Caco-2 (cell line): ENCODE data around the gene SEC16B. TPM values are rescaled to one million over a fixed set of nuclear protein-coding genes. Genes with fewer than 3 reads are reported as not detected.

Experiments used
- BruUV-seq: library from RNA; stranded (reverse); fragments of 400-500 nt; replicated peaks from 2 replicates; lab custom pipeline; 2021; lab: Mats Ljungman, UMichigan
- CTCF ChIA-PET: fragments of 300-600 bp; sonication (Branson Sonifier 250); formaldehyde crosslinking; loops from one replicate; lab custom pipeline; 2022; ENCODE audit warnings: antibody characterized with exemption; lab: Charles Lee
- POLR2A ChIA-PET: fragments of 300-600 bp; sonication (Branson Sonifier 250); formaldehyde crosslinking; loops from one replicate; lab custom pipeline; 2022; ENCODE audit warnings: antibody characterized with exemption; lab: Charles Lee
- DNase-seq, 2 experiments: peaks; one replicate each; pipeline versions ENCODE4 v3.0.0 to v3.0.0-alpha.2; 2020 to 2022
- H3K27me3 ChIP-seq: replicated peaks from 2 replicates; pipeline ENCODE4 v1.6.0; 2011; ENCODE audit warnings: low read length; ENCODE audit not compliant: control insufficient read depth, insufficient read depth
- H3K36me3 ChIP-seq: 2 replicates; pipeline ENCODE4 v1.5.1; 2011; ENCODE audit warnings: low read length; ENCODE audit not compliant: control insufficient read depth, insufficient read depth
- H3K4me1 ChIP-seq: fragments of 250-450 bp; sonication (Bioruptor Pico); 2 replicates; pipeline ENCODE4 v1.5.1; 2020; ENCODE audit warnings: mild to moderate bottlenecking
- H3K4me3 ChIP-seq: 2 replicates; pipeline ENCODE4 v1.5.1; 2011; ENCODE audit warnings: low read depth, mild to moderate bottlenecking, control low read depth, low read length
- H3K9me3 ChIP-seq: fragments of 250-450 bp; sonication (Bioruptor Pico); 2 replicates; pipeline ENCODE4 v1.5.1; 2020; ENCODE audit warnings: mild to moderate bottlenecking, moderate library complexity
- H3K27ac Mint-ChIP-seq: one replicate; pipeline ENCODE4 v1.8.0; 2022; ENCODE audit warnings: mixed read lengths; ENCODE audit not compliant: unreplicated experiment
- H3K27me3 Mint-ChIP-seq: one replicate; pipeline ENCODE4 v1.8.0; 2022; ENCODE audit warnings: mixed read lengths; ENCODE audit not compliant: insufficient read depth, unreplicated experiment
- H3K36me3 Mint-ChIP-seq: one replicate; pipeline ENCODE4 v1.8.0; 2022; ENCODE audit warnings: mild to moderate bottlenecking, mixed read lengths; ENCODE audit not compliant: insufficient read depth, unreplicated experiment
- H3K4me1 Mint-ChIP-seq: one replicate; pipeline ENCODE4 v1.8.0; 2022; ENCODE audit warnings: low read depth, mixed read lengths; ENCODE audit not compliant: unreplicated experiment
- H3K4me3 Mint-ChIP-seq: one replicate; pipeline ENCODE4 v1.8.0; 2022; ENCODE audit warnings: mild to moderate bottlenecking, moderate library complexity, mixed read lengths; ENCODE audit not compliant: unreplicated experiment
- H3K9me3 Mint-ChIP-seq: one replicate; pipeline ENCODE4 v1.8.0; 2022; ENCODE audit warnings: mixed read lengths; ENCODE audit not compliant: unreplicated experiment
- intact Hi-C: fragments of 100-400 bp; cut with micrococcal nuclease; formaldehyde crosslinking; loops from one replicate; pipeline ENCODE4 v1.10.0; 2022; ENCODE audit not compliant: unreplicated experiment
- total RNA-seq: library from RNA; stranded (reverse); gene quantifications from 2 replicates; pipeline ENCODE4 v1.2.3, GENCODE V29; 2022
- TF ChIP-seq, protein P1 (sequence below), 2 experiments: fragments of 200-600 bp in 1 of 2; IDR thresholded peaks; 1 replicate in 1 of 2; 2 replicates in 1 of 2; pipeline versions ENCODE4 v1.5.1 to v1.8.0; 2011 to 2022; ENCODE audit warnings: antibody characterized with exemption in 1 of 2, control low read depth in 1 of 2, inconsistent platforms in 1 of 2, low read depth in 1 of 2, low read length in 1 of 2, mild to moderate bottlenecking in 1 of 2, moderate library complexity in 1 of 2; ENCODE audit not compliant: insufficient read depth in 1 of 2, severe bottlenecking in 1 of 2, unreplicated experiment in 1 of 2

The SEC16B gene
- total RNA-seq, 1 experiment from 2014 or later: 0.59 TPM

DNA sequence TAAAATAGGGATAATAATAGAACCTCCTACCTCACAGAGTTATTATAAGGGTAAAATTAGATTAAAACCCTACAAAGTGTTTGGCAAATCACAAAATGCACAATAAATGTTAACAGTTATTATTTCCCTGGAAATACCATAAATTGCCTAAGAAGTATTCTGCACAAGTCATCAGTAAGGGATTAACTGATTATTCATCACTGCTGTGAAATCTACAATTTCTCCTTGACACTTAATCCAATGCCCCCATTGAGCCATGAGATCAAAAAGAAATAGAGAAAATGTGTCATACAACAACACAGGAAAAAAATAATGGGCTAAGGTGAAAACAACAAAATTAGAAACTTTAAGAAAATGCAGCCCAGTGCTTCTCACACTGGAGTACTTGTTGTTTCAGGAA lies 6.7 kb upstream of the SEC16B start:
- Histone ChIP-seq H3K4me3 (no peak overlapping the region), H3K36me3 (no peaks in the 10 kb centered on the region), H3K9me3 (no peaks in the 10 kb centered on the region), H3K27me3 (no peaks in the 10 kb centered on the region), H3K4me1 (no peaks in the 10 kb centered on the region)
- H3K27me3 Mint-ChIP-seq: peaks cover 4% of the 10 kb centered on the region
- no peaks in the 10 kb centered on the region for H3K9me3 Mint-ChIP-seq
- intact Hi-C loops: no loop called here
- no peak overlapping the region for H3K4me3 Mint-ChIP-seq
- no peaks in the 10 kb centered on the region for H3K36me3 Mint-ChIP-seq
- no peak for DNase-seq
- H3K4me1 Mint-ChIP-seq: no peaks in the 10 kb centered on the region
- TF ChIP-seq, protein P1, sequence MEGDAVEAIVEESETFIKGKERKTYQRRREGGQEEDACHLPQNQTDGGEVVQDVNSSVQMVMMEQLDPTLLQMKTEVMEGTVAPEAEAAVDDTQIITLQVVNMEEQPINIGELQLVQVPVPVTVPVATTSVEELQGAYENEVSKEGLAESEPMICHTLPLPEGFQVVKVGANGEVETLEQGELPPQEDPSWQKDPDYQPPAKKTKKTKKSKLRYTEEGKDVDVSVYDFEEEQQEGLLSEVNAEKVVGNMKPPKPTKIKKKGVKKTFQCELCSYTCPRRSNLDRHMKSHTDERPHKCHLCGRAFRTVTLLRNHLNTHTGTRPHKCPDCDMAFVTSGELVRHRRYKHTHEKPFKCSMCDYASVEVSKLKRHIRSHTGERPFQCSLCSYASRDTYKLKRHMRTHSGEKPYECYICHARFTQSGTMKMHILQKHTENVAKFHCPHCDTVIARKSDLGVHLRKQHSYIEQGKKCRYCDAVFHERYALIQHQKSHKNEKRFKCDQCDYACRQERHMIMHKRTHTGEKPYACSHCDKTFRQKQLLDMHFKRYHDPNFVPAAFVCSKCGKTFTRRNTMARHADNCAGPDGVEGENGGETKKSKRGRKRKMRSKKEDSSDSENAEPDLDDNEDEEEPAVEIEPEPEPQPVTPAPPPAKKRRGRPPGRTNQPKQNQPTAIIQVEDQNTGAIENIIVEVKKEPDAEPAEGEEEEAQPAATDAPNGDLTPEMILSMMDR (IDR thresholded peaks at IDR 0.05; ENCODE audit: insufficient read depth in 1 of 2, low read depth in 1 of 2, low read length in 1 of 2, severe bottlenecking in 1 of 2, unreplicated experiment in 1 of 2): no peak
- CTCF ChIA-PET: no interaction called here
- H3K27ac Mint-ChIP-seq: no peak overlapping the region
- BruUV-seq: no TSS peak
- POLR2A ChIA-PET: no interaction called here

DNA sequence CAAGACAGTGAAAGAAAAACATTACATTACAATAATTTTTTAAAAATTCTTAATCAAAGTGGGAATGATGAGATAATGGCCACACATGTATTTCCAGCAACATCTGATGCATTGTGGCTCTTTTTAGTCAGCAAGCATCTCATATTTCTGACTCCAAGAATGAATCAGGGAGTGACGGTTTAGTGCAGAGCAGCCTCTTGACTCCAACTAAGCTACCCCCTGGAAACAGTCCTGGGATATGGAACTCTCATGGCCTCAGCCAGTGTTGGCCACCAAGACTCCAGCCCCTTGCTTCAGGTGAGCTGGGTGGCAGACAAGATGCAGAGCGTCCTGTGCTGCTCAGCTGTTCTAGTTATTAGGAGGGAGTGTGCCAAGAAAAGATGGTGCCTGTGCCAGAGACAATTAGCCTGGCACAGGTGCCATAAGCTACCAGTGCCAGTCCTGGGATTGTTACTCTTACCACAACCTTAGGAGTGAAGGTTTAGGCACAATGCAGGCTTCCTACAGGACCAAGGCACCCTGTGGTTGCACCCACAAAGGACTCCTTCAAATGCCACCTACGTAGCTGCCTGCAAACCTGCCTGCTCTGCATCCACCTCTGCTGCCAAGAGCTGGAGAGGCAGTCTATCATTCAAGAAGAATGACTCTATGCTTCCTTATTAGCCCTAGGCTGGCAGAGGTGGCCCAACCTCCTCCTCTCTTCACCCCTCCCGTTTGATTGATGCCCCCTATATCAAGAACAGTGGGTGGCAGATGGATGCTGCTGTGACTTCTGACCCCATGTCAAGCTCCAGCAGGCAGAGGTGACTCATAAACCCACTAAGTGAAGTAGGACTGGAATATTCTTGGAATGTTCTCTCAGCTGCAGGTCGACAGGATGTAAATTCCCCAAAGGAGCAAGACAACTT lies 6.0 kb upstream of the SEC16B start:
- intact Hi-C loops: no loop called here
- H3K27ac Mint-ChIP-seq: no peak overlapping the region
- no peaks in the 10 kb centered on the region for H3K9me3 Mint-ChIP-seq
- TF ChIP-seq, protein P1 (IDR thresholded peaks at IDR 0.05; ENCODE audit: insufficient read depth in 1 of 2, low read depth in 1 of 2, low read length in 1 of 2, severe bottlenecking in 1 of 2, unreplicated experiment in 1 of 2): no peak
- Histone ChIP-seq H3K27me3 (no peaks in the 10 kb centered on the region), H3K36me3 (no peaks in the 10 kb centered on the region), H3K4me1 (no peaks in the 10 kb centered on the region), H3K9me3 (no peaks in the 10 kb centered on the region), H3K4me3 (no peak overlapping the region)
- H3K36me3 Mint-ChIP-seq: no peaks in the 10 kb centered on the region
- ChIA-PET POLR2A (no interaction called here), CTCF (no interaction called here)
- no TSS peak for BruUV-seq
- DNase-seq: no peak
- no peak overlapping the region for H3K4me3 Mint-ChIP-seq
- peaks cover 4% of the 10 kb centered on the region for H3K27me3 Mint-ChIP-seq
- H3K4me1 Mint-ChIP-seq: no peaks in the 10 kb centered on the region

DNA sequence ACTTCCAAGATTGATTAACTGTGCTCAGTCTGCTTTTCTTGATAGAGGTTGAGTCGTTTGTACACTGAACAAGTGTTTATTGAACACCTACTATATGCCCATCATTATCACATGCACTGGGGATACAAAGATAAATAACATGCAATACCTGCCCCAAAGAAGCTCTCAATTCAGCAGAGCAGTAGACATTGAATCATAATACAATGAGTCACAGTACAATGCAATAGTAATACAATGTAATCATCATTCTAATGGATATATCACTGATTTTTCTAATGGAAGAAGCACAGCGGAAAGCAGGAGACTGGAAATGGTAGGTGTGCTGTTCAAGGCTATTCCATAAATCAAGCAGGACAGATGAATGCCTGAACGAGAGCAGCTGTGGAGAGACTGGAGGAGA lies 3.7 kb upstream of the SEC16B start:
- no TSS peak for BruUV-seq
- no peak for DNase-seq
- TF ChIP-seq, protein P1 (IDR thresholded peaks at IDR 0.05; ENCODE audit: insufficient read depth in 1 of 2, low read depth in 1 of 2, low read length in 1 of 2, severe bottlenecking in 1 of 2, unreplicated experiment in 1 of 2): no peak
- no peaks in the 10 kb centered on the region for H3K27me3 ChIP-seq
- Mint-ChIP-seq H3K9me3 (no peaks in the 10 kb centered on the region), H3K27me3 (no peaks in the 10 kb centered on the region), H3K36me3 (no peaks in the 10 kb centered on the region), H3K4me1 (peaks cover 10% of the 10 kb centered on the region), H3K27ac (no peak overlapping the region), H3K4me3 (no peak overlapping the region)
- intact Hi-C loops: no loop called here
- H3K4me1 ChIP-seq: peaks cover 15% of the 10 kb centered on the region
- ChIA-PET POLR2A (no interaction called here), CTCF (no interaction called here)
- H3K4me3 ChIP-seq: no peak overlapping the region
- H3K9me3 ChIP-seq: no peaks in the 10 kb centered on the region
- no peaks in the 10 kb centered on the region for H3K36me3 ChIP-seq
